Measurements from ENCODE around the gene BTRC.

DNA sequence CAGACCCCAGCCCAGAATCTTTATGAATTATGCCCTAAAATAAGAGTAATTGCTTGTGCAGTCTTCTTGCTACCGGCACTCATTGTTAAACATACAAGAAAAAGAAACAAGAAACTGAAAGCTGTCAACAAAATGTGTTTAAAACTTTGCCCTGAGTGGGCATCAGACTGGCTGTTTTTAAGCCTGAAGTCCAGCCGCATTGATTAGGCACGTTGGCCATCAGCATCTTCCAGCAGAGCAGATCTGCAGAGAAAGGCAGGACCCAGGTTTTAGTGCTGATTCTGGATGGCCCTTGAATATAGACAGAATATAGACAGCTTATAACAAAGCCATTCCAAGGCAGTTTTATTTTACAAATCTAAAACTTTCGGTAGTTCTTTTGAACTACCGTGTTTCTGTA, 131.2 kb downstream of the BTRC start:
- no peak for TF ChIP-seq NFRKB (IDR thresholded peaks at IDR 0.05)
- no peak for TF ChIP-seq FOXM1 (IDR thresholded peaks at IDR 0.05; ENCODE audit: borderline replicate concordance)
- TF ChIP-seq CTBP1 (IDR thresholded peaks at IDR 0.05; ENCODE audit: borderline replicate concordance): no peak
- no peak for TF ChIP-seq L3MBTL2 (conservative IDR thresholded peaks at IDR 0.05)
- no peak for TF ChIP-seq ARNT (IDR thresholded peaks at IDR 0.05)
- no peak for TF ChIP-seq SP1 (IDR thresholded peaks at IDR 0.05)
- no peak for TF ChIP-seq BHLHE40 (IDR thresholded peaks at IDR 0.05; ENCODE audit: borderline replicate concordance)
- TF ChIP-seq TARDBP (IDR thresholded peaks at IDR 0.05): no peak
- no peak for TF ChIP-seq ELF4 (IDR thresholded peaks at IDR 0.05)
- TF ChIP-seq FOXA1 (IDR thresholded peaks at IDR 0.05): no peak
- TF ChIP-seq SUZ12 (IDR thresholded peaks at IDR 0.05): no peak
- TF ChIP-seq, protein P1, sequence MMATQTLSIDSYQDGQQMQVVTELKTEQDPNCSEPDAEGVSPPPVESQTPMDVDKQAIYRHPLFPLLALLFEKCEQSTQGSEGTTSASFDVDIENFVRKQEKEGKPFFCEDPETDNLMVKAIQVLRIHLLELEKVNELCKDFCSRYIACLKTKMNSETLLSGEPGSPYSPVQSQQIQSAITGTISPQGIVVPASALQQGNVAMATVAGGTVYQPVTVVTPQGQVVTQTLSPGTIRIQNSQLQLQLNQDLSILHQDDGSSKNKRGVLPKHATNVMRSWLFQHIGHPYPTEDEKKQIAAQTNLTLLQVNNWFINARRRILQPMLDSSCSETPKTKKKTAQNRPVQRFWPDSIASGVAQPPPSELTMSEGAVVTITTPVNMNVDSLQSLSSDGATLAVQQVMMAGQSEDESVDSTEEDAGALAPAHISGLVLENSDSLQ (IDR thresholded peaks at IDR 0.05): no peak
